ENCODE results near the gene TNS3. TPM values are rescaled to one million over a fixed set of nuclear protein-coding genes. Genes with fewer than 3 reads are reported as not detected.

The TNS3 gene
- total RNA-seq, 1 experiment from 2014 or later, result 143 TPM

DNA sequence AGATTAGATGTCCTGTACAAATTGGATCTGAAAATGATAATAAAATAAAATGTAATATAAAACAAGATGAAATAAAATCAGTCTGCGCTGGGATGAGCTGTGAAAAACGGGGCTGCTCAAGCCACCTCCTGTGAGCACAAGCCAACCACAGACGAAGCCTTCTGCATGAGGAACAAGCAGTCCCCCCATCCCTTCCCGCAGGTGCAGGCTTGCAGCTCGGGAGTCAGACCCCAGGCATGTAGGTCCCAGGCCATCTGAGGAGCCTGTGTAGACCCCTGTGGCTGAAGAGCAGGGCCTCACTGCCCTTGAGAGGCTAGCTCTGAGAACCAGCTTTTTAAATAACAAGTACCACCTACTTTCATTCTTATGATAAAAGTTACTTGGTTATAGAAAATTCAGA lies 123.4 kb downstream of the TNS3 start:
- no peaks in the 10 kb centered on the region for H3K9me3 ChIP-seq (ENCODE audit: insufficient read depth, low read depth)
- H3F3A ChIP-seq (ENCODE audit: insufficient read depth, low read depth), result peaks cover 79% of the 10 kb centered on the region
- DNase-seq, result no peak
- no TSS peak for BruUV-seq (replicated peaks)
- TF ChIP-seq EZH2 (IDR thresholded peaks at IDR 0.05; ENCODE audit: low read depth), result no peak
- TF ChIP-seq, protein P1, sequence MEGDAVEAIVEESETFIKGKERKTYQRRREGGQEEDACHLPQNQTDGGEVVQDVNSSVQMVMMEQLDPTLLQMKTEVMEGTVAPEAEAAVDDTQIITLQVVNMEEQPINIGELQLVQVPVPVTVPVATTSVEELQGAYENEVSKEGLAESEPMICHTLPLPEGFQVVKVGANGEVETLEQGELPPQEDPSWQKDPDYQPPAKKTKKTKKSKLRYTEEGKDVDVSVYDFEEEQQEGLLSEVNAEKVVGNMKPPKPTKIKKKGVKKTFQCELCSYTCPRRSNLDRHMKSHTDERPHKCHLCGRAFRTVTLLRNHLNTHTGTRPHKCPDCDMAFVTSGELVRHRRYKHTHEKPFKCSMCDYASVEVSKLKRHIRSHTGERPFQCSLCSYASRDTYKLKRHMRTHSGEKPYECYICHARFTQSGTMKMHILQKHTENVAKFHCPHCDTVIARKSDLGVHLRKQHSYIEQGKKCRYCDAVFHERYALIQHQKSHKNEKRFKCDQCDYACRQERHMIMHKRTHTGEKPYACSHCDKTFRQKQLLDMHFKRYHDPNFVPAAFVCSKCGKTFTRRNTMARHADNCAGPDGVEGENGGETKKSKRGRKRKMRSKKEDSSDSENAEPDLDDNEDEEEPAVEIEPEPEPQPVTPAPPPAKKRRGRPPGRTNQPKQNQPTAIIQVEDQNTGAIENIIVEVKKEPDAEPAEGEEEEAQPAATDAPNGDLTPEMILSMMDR (conservative IDR thresholded peaks at IDR 0.05), result no peak
- H3K79me2 ChIP-seq (ENCODE audit: low read depth), result peaks cover 92% of the 10 kb centered on the region
- H3K9me2 ChIP-seq (ENCODE audit: insufficient read depth), result no peaks in the 10 kb centered on the region
- H3K36me3 ChIP-seq (ENCODE audit: low read depth), result peaks cover 6% of the 10 kb centered on the region; the same call in 1 of the 2 replicates
- H2AFZ ChIP-seq, result no peak overlapping the region
- peaks cover 89% of the 10 kb centered on the region for H4K20me1 ChIP-seq (ENCODE audit: insufficient read depth)
- ChIA-PET POLR2A (ENCODE audit: unreplicated experiment) (no interaction called here), CTCF (no interaction called here)
- no peak overlapping the region for H3K4me2 ChIP-seq
- intact Hi-C loops (cut with micrococcal nuclease; ENCODE audit: unreplicated experiment), result no loop called here
- no peaks in the 10 kb centered on the region for H3K27me3 ChIP-seq (ENCODE audit: insufficient read depth, low read depth)
- H3K4me3 ChIP-seq, result no peak overlapping the region
- peaks cover 33% of the 10 kb centered on the region for H3K4me1 ChIP-seq (replicated peaks; ENCODE audit: insufficient read depth)
- H3K27ac ChIP-seq, result no peak overlapping the region

DNA sequence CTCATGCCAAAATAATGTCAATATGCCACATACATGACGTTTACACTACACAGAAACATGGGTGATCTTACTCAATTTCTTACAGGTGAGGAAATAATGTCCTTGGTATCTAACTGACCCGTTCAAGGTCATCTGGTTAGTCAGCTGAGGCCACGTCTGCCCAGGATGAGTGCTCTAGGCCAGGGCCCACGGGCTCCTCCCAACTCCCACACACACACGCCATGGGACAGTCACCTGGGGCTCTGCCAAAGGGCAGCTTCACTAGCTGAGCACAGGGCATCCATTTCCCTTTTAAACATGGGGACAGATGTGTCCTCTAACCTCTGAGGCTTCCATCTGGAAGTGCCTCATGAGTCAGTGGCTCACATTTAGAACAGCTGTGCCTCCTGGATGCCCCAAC lies 123.9 kb downstream of the TNS3 start:
- H2AFZ ChIP-seq, result no peak overlapping the region
- DNase-seq, result no peak
- peaks cover 85% of the 10 kb centered on the region for H4K20me1 ChIP-seq (ENCODE audit: insufficient read depth)
- H3K4me3 ChIP-seq, result no peak overlapping the region
- H3K36me3 ChIP-seq (ENCODE audit: low read depth), result peaks cover 1% of the 10 kb centered on the region; the same call in 1 of the 2 replicates
- H3K4me1 ChIP-seq (replicated peaks; ENCODE audit: insufficient read depth), result peaks cover 35% of the 10 kb centered on the region
- no peaks in the 10 kb centered on the region for H3K9me2 ChIP-seq (ENCODE audit: insufficient read depth)
- intact Hi-C loops (cut with micrococcal nuclease; ENCODE audit: unreplicated experiment), result no loop called here
- no TSS peak for BruUV-seq (replicated peaks)
- no peaks in the 10 kb centered on the region for H3K27me3 ChIP-seq (ENCODE audit: insufficient read depth, low read depth)
- no peak overlapping the region for H3K4me2 ChIP-seq
- no peaks in the 10 kb centered on the region for H3K9me3 ChIP-seq (ENCODE audit: insufficient read depth, low read depth)
- H3K27ac ChIP-seq, result no peak overlapping the region
- peaks cover 88% of the 10 kb centered on the region for H3K79me2 ChIP-seq (ENCODE audit: low read depth)
- ChIA-PET POLR2A (ENCODE audit: unreplicated experiment) (no interaction called here), CTCF (no interaction called here)
- TF ChIP-seq EZH2 (IDR thresholded peaks at IDR 0.05; ENCODE audit: low read depth), result no peak
- TF ChIP-seq, protein P1 (conservative IDR thresholded peaks at IDR 0.05), result no peak
- peaks cover 79% of the 10 kb centered on the region for H3F3A ChIP-seq (ENCODE audit: insufficient read depth, low read depth)

DNA sequence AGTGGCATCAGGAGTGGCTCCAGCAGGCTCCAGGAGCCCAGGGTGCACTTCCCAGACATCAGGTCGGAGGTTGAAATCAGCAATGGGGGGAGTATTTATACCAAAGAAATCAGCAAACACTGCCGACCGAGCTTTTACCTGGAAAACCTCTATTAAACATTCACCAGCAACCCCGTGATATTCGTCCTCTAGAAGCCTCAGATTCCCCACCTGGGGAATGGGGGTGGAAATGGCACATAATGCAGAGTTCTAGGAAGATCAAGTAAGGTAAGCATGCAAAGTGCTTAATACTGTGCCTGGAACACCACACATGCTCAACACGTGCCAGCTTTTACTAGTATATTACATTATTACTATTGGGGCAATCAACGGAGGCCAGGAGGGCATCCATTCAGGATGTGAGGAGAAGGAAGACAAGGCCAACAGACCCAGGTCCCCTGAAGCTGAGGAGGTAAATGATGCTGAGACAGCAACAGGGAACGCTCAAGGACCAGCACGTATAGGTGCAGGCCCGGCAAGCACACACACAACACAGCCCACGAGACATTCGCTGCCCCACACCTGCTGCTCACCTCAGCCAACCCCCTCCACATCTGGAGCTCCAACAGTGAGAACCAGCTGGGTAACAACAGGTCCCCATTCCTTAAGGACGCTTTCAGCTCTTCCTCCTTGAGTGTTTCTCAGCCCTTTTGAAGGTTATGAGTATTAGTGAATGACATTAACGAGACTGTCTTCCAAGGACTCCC lies 125.5 kb downstream of the TNS3 start:
- Histone ChIP-seq H4K20me1 (ENCODE audit: insufficient read depth) (peaks cover 83% of the 10 kb centered on the region), H3K36me3 (ENCODE audit: low read depth) (peaks cover 13% of the 10 kb centered on the region; the same call in 1 of the 2 replicates), H3K9me3 (ENCODE audit: insufficient read depth, low read depth) (no peaks in the 10 kb centered on the region), H3K4me3 (no peak overlapping the region), H3K9me2 (ENCODE audit: insufficient read depth) (no peaks in the 10 kb centered on the region), H3K27ac (peak overlapping the region; percentile 83; the same call in 1 of the 2 replicates), H3K79me2 (ENCODE audit: low read depth) (peaks cover 88% of the 10 kb centered on the region), H3K4me2 (no peak overlapping the region), H3F3A (ENCODE audit: insufficient read depth, low read depth) (peaks cover 81% of the 10 kb centered on the region), H3K27me3 (ENCODE audit: insufficient read depth, low read depth) (no peaks in the 10 kb centered on the region), H2AFZ (no peak overlapping the region), H3K4me1 (replicated peaks; ENCODE audit: insufficient read depth) (peaks cover 52% of the 10 kb centered on the region)
- no peak for DNase-seq
- ChIA-PET CTCF (no interaction called here), POLR2A (ENCODE audit: unreplicated experiment) (interaction anchor here (0.7 kb wide), 1 partner anchor 37 kb away, joined by 5 read pairs; no protein-coding TSS in a partner anchor)
- TF ChIP-seq EZH2 (IDR thresholded peaks at IDR 0.05; ENCODE audit: low read depth), result no peak
- intact Hi-C loops (cut with micrococcal nuclease; ENCODE audit: unreplicated experiment), result no loop called here
- BruUV-seq (replicated peaks), result no TSS peak
